GM19099 (cell line): ENCODE data around the gene HAO2.

Experiments used
- POLR2A ChIP-seq: IDR thresholded peaks from 3 replicates; pipeline ENCODE4 v1.6.1; 2011; ENCODE audit warnings: low read depth; ENCODE audit not compliant: insufficient read length; ENCODE audit errors: extremely low read depth

HAO2 gene

GRCh38 chr1:119438761-119439160 lies 70.2 kb downstream of the HAO2 start:
- TF ChIP-seq POLR2A = no peak

- no peak for TF ChIP-seq POLR2A
Measured at GRCh38 chr1:119440721-119441307, 72.2 kb downstream of the HAO2 start.

GRCh38 chr1:119442756-119443155 lies 74.2 kb downstream of the HAO2 start:
- TF ChIP-seq POLR2A = no peak
